ENCODE results near the gene SEC24B. TPM values are rescaled to one million over a fixed set of nuclear protein-coding genes. Genes with fewer than 3 reads are reported as not detected.
A peak's percentile ranks its signal among the peaks of the same experiment; 100 is the strongest.

Gene SEC24B
- total RNA-seq, 1 donor from 2014 or later: 32.1 TPM

GRCh38 chr4:109465069-109465468 lies 31.5 kb downstream of the SEC24B start:
- H3K4me1 ChIP-seq: no peaks in the 10 kb centered on the region
- no peaks in the 10 kb centered on the region for H3K9me3 Mint-ChIP-seq
- peaks cover 94% of the 10 kb centered on the region for H3K79me2 ChIP-seq (ENCODE audit: low read depth)
- no peak overlapping the region for H3K4me2 ChIP-seq
- no peaks in the 10 kb centered on the region for H3K4me1 Mint-ChIP-seq
- TF ChIP-seq CTCF (IDR thresholded peaks at IDR 0.05) (no peak), EZH2phosphoT487 (IDR thresholded peaks at IDR 0.05) (no peak), EZH2 (IDR thresholded peaks at IDR 0.05) (no peak)
- H4K20me1 ChIP-seq (ENCODE audit: low read depth): peaks cover 51% of the 10 kb centered on the region
- no peak overlapping the region for H3K4me3 Mint-ChIP-seq
- H3K36me3 ChIP-seq: peaks cover 13% of the 10 kb centered on the region
- DNase-seq (ENCODE audit: low spot score): no peak
- no peaks in the 10 kb centered on the region for H3K9me3 ChIP-seq (ENCODE audit: low read depth)
- H3K36me3 Mint-ChIP-seq: peaks cover 48% of the 10 kb centered on the region
- H3K27me3 ChIP-seq: no peaks in the 10 kb centered on the region
- H3K27me3 Mint-ChIP-seq (ENCODE audit: insufficient read depth, low read depth): no peaks in the 10 kb centered on the region
- no peak overlapping the region for H2AFZ ChIP-seq (replicated peaks)
- H3K4me3 ChIP-seq: no peak overlapping the region
- no peak overlapping the region for H3K9ac ChIP-seq
- no peaks in the 10 kb centered on the region for H3F3A ChIP-seq (ENCODE audit: low read depth)
- H3K27ac Mint-ChIP-seq: no peak overlapping the region
- no peak overlapping the region for H3K27ac ChIP-seq

- no peak overlapping the region for H3K9ac ChIP-seq
- TF ChIP-seq EZH2 (IDR thresholded peaks at IDR 0.05): no peak
- no peak for TF ChIP-seq EZH2phosphoT487 (IDR thresholded peaks at IDR 0.05)
- no peak for TF ChIP-seq CTCF (IDR thresholded peaks at IDR 0.05)
- Mint-ChIP-seq H3K4me1 (no peaks in the 10 kb centered on the region), H3K36me3 (peaks cover 52% of the 10 kb centered on the region), H3K4me3 (no peak overlapping the region), H3K27ac (peak overlapping the region; percentile 33), H3K27me3 (ENCODE audit: insufficient read depth, low read depth) (no peaks in the 10 kb centered on the region), H3K9me3 (no peaks in the 10 kb centered on the region)
- H3K27ac ChIP-seq: no peak overlapping the region
- H3K4me1 ChIP-seq: no peaks in the 10 kb centered on the region
- peaks cover 21% of the 10 kb centered on the region for H3K36me3 ChIP-seq
- H3K4me2 ChIP-seq: no peak overlapping the region
- H2AFZ ChIP-seq (replicated peaks): no peak overlapping the region
- no peaks in the 10 kb centered on the region for H3K9me3 ChIP-seq (ENCODE audit: low read depth)
- no peaks in the 10 kb centered on the region for H3F3A ChIP-seq (ENCODE audit: low read depth)
- H4K20me1 ChIP-seq (ENCODE audit: low read depth): peaks cover 63% of the 10 kb centered on the region
- no peak overlapping the region for H3K4me3 ChIP-seq
- H3K27me3 ChIP-seq: no peaks in the 10 kb centered on the region
- DNase-seq (ENCODE audit: low spot score): no peak
- H3K79me2 ChIP-seq (ENCODE audit: low read depth): peaks cover 98% of the 10 kb centered on the region
Measured at GRCh38 chr4:109469915-109470314, 36.3 kb downstream of the SEC24B start.

- peaks cover 98% of the 10 kb centered on the region for H3K79me2 ChIP-seq (ENCODE audit: low read depth)
- H3K9ac ChIP-seq: no peak overlapping the region
- no peaks in the 10 kb centered on the region for H3K4me1 ChIP-seq
- no peak overlapping the region for H3K27ac ChIP-seq
- TF ChIP-seq CTCF (IDR thresholded peaks at IDR 0.05) (no peak), EZH2phosphoT487 (IDR thresholded peaks at IDR 0.05) (no peak), EZH2 (IDR thresholded peaks at IDR 0.05) (no peak)
- peaks cover 54% of the 10 kb centered on the region for H4K20me1 ChIP-seq (ENCODE audit: low read depth)
- Mint-ChIP-seq H3K9me3 (no peaks in the 10 kb centered on the region), H3K27ac (no peak overlapping the region), H3K4me1 (no peaks in the 10 kb centered on the region), H3K27me3 (ENCODE audit: insufficient read depth, low read depth) (no peaks in the 10 kb centered on the region), H3K36me3 (peaks cover 52% of the 10 kb centered on the region), H3K4me3 (no peak overlapping the region)
- peaks cover 11% of the 10 kb centered on the region for H3K36me3 ChIP-seq
- H2AFZ ChIP-seq (replicated peaks): no peak overlapping the region
- H3K4me3 ChIP-seq: no peak overlapping the region
- no peak overlapping the region for H3K4me2 ChIP-seq
- DNase-seq (ENCODE audit: low spot score): no peak
- no peaks in the 10 kb centered on the region for H3F3A ChIP-seq (ENCODE audit: low read depth)
- no peaks in the 10 kb centered on the region for H3K9me3 ChIP-seq (ENCODE audit: low read depth)
- H3K27me3 ChIP-seq: no peaks in the 10 kb centered on the region
Measured at GRCh38 chr4:109472343-109472761, 38.7 kb downstream of the SEC24B start.
